ENCODE results near the gene CAMK1D.

Gene CAMK1D

DNA sequence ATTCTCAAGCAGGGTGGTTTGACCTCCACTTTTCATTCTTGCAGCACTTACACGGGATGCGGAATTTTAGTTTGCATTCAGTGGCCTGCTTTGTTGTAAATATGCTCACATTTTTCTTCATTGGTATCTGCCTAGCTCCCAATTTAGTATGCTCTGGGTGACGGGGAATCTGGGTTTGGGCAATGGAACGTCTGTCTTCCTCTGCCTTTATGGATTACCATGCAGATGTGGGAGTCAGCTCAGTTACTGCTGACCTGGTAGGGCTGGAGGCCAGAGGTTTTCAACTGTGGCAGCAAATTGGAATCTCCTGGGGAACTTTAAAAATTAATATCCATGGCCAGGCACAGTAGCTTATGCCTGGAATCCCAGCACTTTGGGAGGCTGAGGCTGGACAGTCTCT is 161.6 kb downstream of the CAMK1D start:
- DNase-seq (ENCODE audit: extremely low read depth in 1 of 2, low read depth in 1 of 2): no peak

DNA sequence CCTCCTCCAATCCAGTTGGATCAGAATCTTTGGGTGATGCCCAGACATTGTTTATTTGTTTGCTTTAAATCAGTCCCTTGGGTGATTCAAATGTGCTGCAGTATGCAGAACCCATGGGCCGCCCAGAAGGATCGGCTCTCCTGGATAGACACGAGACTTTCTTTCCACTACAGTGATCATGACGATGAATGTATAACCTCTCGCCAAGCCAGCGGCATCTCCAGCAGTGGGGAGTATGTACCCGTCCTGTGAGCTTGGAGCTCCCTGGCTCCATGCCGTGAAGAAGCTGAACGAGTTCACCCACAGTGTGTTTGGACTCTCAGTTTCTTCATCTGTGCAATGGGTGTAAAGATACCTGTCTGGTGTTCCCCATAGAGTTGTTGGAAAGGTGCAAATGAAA is 162.3 kb downstream of the CAMK1D start:
- DNase-seq (ENCODE audit: extremely low read depth in 1 of 2, low read depth in 1 of 2): no peak

DNA sequence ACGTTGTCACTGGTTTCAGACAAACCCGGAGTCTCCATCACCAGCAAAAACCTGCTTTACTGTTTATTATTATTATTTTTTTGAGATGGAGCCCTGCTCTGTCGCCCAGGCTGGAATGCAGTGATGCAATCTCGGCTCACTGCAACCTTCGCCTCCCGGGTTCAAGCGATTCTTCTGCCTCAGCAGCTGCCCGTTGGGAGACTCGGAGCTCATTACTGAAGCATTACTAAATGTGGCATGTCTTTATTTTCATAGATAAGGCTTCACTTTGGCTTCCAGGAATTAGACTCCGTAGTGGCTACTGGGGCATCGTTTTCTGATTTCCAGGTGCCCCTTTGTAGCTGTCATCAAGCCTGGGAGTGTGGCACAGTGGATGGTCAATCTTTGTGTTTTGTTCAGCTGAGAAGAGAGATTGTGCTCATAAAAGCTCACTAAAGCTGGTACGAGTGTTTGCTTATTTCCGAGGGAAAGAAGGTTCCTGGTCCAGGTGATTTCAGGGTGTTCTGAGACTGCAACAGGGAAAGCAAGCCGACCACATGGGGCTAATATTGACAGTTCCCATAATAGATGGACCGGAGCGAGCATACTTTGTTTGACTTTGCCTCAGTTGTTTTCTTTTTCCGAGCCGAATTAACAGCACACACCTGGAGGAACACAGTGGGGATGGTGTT is 163.1 kb downstream of the CAMK1D start:
- no peak for DNase-seq (ENCODE audit: extremely low read depth in 1 of 2, low read depth in 1 of 2)

DNA sequence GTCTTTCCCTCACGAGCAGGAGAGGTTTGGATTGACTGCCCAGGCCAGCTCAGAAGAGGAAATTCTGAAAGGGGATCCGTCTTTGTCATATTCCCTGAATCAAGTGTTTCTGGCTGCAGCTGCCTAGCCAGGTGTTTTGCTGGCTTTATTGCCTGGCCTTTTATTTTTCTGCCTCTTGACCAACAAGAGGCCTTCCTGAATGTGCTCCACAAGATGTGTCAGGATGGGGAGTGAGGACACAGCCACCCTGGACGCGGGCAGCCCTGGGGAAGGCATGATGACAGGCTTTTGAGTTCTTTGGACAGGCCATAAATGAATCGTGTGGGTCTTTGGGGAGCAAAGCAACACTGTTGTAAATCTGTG is 163.6 kb downstream of the CAMK1D start:
- no peak for DNase-seq (ENCODE audit: extremely low read depth in 1 of 2, low read depth in 1 of 2)

DNA sequence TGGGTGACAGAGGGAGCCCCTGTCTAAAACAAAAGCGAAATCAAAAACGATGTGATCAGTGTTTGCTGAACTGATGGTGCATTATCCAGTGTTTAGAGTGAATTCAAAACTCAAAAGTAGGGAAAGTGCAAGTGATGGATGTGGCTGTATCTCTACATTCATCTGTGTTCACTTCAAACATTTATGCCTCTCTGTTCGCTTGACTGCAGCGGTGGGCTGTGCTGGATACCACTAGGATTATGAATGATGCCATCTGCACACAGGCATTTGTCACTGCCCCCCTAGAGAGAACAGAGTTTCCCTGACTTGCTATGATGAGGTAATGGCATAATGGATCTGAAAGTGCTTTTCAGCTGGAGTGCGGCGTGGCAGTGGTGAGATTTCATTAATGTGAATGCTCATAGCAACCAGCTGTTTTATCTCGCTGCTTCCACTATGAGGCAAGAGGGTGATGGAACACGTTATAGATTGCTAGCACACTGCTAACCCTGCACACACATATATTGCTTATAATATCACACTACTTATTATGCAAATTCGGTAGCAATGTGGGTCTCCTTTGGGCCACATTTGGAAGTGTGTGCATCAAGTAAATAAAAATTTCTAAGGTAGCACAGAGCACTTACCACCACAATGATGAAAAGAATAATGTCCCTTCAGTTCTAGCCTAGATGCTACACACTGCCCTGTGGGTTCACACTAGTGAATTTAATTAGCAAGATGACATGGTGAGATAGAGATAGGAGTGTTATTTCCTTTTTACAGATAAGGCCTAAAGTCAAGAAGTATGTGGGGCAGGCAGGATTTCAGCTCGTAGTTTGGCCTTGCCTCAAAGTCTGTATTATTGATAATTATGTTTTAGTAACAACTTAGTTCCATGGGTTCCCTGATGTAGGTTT is 164.7 kb downstream of the CAMK1D start:
- no peak for DNase-seq (ENCODE audit: extremely low read depth in 1 of 2, low read depth in 1 of 2)

DNA sequence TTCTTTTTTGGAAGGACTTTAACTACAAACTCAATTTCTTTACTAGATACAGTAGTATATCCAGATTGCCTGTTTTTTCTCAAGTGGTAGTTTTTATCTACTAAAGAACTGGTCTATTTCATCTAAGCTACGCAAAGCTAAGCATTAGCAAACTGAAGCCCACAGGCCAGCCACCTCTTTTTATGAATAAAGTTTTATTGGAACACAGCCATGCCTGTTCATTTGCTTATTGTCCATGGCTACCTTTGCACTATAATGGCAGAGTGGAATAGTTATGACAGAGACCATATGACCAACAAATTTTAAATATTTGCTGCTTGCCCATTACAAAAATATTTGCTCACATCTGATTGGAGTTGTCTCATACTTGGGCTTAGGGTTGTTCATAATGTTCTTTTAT is 168.7 kb downstream of the CAMK1D start:
- DNase-seq (ENCODE audit: extremely low read depth in 1 of 2, low read depth in 1 of 2): no peak

DNA sequence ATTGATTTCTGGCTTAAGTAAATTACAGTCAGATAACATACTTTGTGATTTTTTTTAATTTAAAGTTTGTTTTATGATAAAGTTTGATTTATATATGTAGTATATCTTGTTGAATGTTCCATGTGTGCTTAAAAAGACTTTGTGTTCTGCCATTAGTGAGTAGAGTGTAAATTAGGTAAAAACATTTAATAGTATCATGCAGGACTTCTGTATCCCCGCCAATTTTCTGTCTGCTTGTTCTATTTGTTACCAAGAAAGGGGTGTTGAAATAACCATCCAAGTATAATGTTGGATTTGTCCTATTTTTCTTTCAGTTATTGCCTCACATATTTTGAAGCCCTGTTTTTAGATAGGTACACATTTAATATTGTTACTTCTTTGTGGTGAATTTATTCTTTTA is 172.1 kb downstream of the CAMK1D start:
- no peak for DNase-seq (ENCODE audit: extremely low read depth in 1 of 2, low read depth in 1 of 2)

DNA sequence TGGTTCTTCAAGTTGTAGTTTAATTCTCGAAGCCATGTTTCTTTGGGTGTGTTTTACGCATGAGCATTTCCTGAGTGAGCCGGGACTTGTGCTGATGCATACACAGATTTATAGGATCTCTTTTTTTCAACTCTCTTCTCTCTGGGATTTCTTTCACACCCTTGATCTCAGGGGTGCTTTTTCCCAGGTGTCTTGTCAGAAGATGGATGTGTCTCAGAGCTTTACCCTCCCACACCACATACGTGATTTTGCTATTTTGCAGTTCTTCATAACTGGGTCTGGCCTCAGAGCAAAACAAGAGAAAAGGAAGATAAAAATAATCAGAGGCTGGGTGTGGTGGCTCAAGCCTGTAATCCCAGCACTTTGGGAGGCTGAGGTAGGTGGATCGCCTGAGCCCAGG is 177.0 kb downstream of the CAMK1D start:
- no peak for DNase-seq (ENCODE audit: extremely low read depth in 1 of 2, low read depth in 1 of 2)

DNA sequence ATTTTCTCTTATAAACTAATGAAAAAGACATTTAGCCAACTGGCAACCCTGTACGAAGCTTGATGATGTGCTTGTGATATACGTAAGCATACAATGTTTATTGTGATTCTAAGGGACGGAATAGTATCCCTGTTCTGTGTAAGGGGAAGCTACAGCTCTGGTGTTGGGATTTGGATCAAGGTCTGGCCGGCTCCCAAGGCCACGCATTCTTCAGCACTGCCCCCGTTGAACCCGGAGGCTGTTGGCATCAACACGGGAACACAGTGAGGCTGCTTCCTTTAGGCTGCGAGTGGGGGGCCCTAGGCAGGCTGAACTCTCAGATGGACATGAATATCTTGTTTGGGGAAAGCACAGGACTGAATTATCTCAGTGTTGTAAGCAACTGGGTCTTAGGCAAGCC is 180.6 kb downstream of the CAMK1D start:
- no peak for DNase-seq (ENCODE audit: extremely low read depth in 1 of 2, low read depth in 1 of 2)

DNA sequence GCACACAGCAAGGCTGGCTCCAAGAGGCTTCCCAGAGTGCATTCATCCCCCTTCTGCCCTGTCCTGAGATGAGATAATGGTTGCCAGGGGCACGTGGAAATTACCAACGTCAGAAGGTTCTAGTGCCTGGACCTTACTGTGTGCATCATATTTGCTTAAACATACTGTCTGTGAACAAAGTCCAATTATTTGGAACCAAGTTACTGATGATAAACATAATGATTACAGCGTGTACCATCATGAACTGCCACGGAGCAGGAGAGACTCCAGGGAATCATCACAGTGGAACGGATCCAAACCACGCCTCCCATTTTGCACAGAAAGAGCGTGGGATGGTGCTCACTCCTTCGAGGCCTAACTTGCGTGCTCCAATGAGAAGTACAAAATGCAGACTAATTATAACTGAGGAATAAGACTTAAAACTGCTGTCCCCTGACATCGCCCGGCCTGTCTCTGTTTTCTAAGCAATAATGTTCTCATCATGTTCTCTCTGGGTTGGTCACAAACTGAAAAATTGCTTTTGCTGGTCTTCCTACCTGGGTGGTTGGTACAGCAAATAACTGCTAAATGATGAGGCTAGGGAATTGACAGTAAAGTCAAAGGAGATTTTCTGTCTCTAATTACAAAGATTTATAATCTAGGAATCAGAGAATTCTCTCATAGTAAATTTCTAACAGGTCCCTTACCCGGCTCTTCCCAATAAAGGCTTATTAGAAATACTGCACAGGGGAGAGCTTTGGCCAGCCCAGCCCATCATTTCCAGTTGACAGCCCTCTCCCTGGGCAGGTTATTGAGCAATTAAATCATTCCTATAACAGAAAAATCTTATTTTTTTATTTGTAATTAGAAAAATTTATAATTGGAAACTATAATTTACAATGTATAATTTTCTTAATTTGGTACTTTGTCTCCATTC is 182.2 kb downstream of the CAMK1D start:
- DNase-seq (ENCODE audit: extremely low read depth in 1 of 2, low read depth in 1 of 2): no peak

DNA sequence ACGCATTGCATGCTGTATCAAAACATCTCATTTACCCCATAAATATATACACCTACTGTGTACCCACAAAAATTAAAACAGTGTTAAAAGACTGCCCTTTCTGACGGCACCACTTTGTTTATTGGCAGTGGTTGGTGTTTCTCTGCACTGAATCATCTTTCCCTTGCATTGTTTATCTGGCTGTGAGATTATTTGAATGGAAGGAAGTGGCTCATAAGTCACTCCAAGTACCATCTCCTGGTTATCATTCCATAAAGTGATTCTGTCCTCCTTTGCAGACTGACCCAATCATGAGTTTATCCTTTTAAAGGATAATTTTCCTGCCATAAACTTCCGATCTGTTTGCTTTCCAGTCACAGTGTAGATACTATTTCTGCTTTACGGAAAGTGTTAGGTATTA is 183.8 kb downstream of the CAMK1D start:
- no peak for DNase-seq (ENCODE audit: extremely low read depth in 1 of 2, low read depth in 1 of 2)

DNA sequence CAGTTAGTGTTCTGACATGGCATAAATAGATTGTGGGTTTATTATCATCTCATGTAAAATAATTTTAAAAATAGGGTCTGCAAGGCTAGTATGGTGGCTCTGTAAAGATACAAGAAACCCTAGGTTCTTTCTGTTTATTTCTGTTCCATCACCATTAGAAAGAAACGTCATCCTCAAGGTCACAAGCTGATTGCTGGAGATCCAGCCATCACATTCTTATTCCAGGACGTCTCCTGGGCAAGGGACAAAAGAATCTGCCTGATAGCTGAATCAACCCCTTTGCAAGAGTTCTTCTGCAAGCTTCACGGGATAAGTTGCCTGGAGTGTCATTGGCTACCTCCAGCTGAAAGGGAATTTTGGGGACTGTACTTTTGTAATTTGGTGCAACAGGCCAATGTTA is 184.4 kb downstream of the CAMK1D start:
- no peak for DNase-seq (ENCODE audit: extremely low read depth in 1 of 2, low read depth in 1 of 2)

DNA sequence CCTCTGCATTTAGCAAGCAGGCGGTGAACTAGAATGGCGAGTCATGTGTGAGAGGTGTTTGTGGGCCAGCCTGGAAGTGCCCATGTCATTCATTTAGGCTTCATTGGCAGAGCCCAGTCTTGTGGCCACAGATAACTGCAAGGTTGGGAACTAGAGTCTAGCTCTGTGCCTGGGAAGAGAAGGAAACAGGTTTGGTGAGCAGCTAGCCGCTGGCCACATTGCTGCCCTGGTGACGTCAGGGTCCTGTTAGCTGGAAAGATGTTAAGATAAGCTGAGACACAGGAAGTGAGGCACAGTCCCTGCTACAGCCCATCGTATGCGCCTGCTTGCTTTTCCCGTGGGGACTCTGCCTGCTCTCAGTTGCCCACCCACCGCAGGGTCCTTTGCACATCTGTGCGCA is 185.5 kb downstream of the CAMK1D start:
- peak in 1 of 2 donors; percentile 35 for DNase-seq (ENCODE audit: extremely low read depth in 1 of 2, low read depth in 1 of 2)

DNA sequence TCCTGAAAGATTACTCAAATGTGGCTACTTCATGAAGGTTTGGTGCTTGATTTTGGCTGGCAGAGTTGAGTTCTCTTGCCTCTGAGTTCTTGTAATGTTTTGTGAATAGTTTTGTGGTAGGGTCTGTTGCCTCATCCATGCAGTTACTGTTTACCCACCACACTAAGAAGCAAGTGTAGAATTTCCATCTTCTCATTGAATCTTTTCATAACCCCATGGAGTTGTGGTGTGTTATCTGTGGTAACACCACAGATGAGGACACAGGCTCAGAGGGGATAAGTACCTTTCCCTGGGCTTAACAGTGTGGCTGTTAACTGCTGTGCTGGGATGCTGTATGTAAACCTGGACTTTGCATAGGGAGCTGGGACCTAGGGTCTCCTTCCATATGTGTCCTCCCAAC is 186.3 kb downstream of the CAMK1D start:
- no peak for DNase-seq (ENCODE audit: extremely low read depth in 1 of 2, low read depth in 1 of 2)

DNA sequence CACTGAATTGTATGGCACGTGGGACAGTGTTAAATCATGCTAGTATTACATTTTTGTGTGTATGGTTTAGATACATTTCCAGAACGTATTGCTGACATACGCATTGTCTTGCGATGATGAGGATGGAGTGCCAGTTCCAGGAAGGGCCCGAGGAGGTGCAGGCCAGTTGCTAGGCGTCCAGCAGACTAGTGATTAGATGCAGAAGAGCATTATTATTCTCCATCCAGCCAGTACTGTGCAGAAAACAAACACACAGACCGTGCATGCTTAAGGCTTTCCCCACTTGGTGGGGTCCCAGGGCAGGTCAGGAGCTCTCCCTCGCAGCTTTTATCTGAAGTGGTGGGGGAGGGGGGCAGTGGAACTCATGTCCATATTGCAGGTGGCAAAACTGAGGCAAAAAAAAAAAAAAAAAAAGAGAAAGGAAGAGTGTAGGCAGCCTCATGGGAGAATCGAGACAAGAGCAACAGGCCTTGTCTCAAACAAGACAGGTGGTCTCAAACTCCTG is 189.2 kb downstream of the CAMK1D start:
- DNase-seq (ENCODE audit: extremely low read depth in 1 of 2, low read depth in 1 of 2): no peak

DNA sequence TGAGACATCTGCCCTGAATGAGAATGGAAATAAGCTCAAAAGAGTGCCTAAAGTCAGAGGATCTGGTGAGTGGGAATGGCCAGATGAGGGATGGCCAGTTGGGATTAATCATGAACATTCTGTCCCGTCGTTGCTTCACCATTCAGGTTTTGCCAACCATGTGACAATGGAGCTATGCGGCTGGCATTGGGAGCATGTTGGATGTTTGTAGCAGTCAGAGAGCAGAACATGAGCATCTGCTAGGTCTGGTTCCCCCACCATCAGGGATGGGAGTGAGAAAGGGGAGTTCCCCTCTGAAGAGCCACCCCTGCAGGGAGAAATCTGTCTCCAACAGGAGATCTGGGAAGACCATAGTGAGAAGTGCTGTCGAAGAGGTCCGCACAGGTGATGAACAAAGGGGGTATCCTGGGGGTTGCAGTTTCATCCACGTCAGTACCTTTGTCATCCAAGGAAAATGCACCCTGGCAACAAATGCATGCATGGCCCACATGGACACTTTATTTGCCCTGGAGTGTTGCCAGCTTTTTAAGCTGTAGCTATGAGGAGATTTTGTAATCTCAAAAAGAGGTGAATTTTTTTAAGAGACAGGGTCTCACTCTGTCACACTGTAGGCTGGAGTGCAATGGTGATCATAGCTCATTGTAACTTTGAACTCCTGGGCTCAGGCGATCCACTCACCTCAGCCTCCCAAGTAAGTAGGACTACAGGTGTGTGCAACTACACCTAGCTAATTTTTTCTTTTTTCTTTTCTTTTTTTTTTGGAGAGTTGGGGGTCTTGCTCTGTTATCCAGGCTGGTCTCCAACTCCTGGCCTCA is 190.2 kb downstream of the CAMK1D start:
- no peak for DNase-seq (ENCODE audit: extremely low read depth in 1 of 2, low read depth in 1 of 2)

DNA sequence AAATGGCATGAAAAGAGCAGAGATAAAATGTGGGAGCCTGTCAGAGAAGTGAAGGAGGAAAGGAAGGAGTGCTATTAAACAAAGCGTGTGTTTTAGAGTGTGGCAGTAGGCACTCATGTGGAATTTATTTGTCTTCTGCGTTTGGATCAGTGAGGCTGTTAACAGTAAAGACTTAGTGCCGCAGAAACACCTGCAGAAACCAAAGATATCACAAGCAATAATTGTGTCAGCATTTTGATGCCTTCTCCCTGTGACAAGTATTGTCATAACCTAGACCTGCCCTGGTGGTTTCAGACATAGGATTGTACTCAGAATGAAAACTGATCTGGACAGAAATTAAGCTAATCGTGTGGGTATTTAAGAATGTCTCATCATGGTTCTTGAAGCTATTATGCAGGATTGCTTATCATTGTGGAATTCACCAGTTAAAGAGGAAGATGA is 191.0 kb downstream of the CAMK1D start:
- DNase-seq (ENCODE audit: extremely low read depth in 1 of 2, low read depth in 1 of 2): no peak

DNA sequence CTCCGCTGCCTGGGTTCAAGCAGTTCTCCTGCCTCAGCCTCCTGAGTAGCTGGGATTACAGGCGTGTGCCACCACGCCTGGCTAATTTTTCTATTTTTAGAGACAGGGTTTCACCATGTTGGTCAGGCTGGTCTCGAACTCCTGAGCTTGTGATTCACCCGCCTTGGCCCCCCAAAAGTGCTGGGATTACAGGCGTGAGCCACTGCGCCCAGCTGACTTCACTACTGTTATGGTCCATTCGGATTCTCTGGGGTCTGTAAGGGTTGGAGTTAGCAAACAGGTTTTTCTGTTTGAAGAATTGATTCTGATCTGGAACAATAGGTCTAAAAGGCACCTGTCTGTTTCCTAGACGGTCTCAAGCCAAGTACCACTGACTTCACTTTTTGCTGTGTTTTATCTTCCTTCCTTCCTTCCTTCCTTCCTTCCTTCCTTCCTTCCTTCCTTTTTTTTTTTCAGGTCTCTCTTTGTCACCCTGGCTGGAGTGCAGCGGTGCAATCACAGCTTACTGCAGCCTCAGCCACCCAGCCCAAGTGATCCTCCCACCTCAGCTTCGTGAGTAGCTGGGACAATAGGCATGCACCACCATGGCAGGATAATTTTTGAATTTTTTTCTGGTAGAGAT is 192.2 kb downstream of the CAMK1D start:
- no peak for DNase-seq (ENCODE audit: extremely low read depth in 1 of 2, low read depth in 1 of 2)

DNA sequence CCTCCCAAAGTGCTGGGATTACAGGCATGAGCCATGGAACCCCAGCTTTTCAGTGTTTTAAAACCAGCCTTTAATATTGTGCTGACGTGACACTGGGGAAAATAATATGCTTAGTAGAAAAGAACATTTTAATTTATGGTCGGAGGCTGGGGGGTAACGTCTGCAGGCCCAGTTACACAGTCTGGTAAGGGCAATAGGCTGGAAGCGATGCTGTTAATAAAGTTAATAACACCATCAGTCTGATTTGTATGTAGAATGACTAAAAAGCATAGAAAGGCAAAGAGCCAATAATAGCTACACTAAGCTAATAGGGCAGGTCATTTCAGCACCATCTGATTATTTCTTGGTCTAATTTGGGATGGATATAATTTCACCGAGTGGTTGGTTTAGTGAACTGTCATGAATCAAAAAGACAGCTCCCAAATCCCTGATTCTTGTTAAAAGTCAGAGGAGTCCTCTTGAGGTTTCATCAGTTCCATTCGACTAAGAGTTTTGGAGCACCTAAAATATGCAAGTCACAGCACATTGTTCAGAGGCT is 192.9 kb downstream of the CAMK1D start:
- DNase-seq (ENCODE audit: extremely low read depth in 1 of 2, low read depth in 1 of 2): no peak

DNA sequence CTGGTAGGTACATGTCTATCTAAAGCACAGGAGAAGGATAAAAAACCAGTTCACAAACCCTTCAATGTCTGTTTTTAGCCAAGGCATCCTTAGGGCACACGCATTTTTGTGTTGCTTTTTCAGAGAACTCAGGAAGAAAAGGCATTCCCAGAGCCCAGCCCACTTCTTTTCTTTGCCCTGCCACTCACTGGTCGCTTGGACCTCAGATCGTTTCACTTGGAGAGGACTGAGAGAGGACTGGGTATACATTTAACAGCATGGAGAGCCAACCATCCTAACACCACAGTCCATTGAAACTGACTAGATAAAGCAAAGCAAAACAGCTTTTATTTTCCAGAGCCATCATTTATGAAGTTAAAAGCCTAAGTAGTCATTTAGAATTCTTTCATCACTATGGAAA is 194.2 kb downstream of the CAMK1D start:
- DNase-seq (ENCODE audit: extremely low read depth in 1 of 2, low read depth in 1 of 2): no peak
